ENCODE measurements around the gene FYN. TPM values are rescaled to one million over a fixed set of nuclear protein-coding genes. Genes with fewer than 3 reads are reported as not detected.

FYN gene
- total RNA-seq, 1 donor, result 91.9 TPM

DNA sequence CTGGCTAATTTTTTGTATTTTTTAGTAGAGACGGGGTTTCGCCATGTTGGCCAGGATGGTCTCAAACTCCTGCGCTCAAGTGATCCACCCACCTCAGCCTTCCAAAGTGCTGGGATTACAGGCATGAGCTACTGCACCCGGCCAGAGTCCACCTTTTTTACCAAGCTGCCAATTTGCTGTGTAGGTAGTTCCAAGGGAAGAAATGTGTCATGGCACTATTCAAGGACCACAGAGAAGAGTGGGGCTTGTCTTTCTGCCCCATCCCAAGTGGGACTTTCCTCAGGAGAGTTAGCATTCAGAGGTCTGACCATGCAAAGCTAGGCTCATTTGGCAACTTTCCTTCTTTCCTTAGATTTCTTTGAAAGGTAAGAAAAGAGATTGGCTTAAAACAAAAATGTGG lies 155.6 kb downstream of the FYN start:
- H3K4me3 ChIP-seq (ENCODE audit: low read depth, low read length), result no peak overlapping the region
- TF ChIP-seq, protein P1, sequence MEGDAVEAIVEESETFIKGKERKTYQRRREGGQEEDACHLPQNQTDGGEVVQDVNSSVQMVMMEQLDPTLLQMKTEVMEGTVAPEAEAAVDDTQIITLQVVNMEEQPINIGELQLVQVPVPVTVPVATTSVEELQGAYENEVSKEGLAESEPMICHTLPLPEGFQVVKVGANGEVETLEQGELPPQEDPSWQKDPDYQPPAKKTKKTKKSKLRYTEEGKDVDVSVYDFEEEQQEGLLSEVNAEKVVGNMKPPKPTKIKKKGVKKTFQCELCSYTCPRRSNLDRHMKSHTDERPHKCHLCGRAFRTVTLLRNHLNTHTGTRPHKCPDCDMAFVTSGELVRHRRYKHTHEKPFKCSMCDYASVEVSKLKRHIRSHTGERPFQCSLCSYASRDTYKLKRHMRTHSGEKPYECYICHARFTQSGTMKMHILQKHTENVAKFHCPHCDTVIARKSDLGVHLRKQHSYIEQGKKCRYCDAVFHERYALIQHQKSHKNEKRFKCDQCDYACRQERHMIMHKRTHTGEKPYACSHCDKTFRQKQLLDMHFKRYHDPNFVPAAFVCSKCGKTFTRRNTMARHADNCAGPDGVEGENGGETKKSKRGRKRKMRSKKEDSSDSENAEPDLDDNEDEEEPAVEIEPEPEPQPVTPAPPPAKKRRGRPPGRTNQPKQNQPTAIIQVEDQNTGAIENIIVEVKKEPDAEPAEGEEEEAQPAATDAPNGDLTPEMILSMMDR (IDR thresholded peaks at IDR 0.05; ENCODE audit: insufficient read depth, low read length), result no peak
- DNase-seq (ENCODE audit: low read depth), result no peak

DNA sequence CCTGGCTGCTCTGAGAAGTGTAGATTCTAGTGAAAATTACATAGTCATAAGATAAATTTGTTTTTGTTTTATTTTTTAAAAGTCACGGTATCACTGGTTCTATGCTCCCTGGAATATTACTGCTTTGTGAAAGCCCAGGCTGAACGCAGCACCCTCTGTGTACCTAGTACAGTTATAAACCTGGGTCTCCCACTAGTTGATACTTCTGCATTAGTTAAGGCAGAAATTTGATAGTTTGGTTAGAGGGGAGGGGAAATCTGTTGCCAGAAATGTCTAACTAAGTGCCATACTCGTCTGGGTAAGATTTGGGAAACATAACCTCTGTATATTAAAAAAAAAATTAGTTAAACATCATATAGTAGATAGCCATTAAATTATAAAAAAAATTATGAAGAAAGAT lies 156.9 kb downstream of the FYN start:
- no peak for DNase-seq (ENCODE audit: low read depth)
- H3K4me3 ChIP-seq (ENCODE audit: low read depth, low read length), result no peak overlapping the region
- TF ChIP-seq, protein P1 (IDR thresholded peaks at IDR 0.05; ENCODE audit: insufficient read depth, low read length), result no peak

DNA sequence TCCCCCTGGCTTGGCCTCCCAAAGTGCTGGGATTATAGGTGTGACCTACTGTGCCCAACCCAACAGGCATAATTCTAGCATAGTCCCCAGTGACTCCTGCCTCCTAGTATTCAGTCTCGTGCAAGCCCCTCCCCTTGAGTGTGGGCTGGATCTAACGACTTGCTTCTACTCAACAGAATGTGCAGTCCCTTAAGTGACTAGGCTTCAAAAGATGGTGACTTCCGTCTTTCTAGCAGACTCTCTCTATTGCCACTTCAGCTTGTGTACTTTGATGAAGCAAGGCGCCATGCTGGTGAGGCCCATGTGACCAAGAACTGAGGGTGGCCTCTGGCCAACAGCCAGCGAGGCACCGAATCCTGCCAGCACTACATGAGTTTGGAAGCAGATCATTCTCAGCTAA lies 157.9 kb downstream of the FYN start:
- no peak overlapping the region for H3K4me3 ChIP-seq (ENCODE audit: low read depth, low read length)
- DNase-seq (ENCODE audit: low read depth), result no peak
- TF ChIP-seq, protein P1 (IDR thresholded peaks at IDR 0.05; ENCODE audit: insufficient read depth, low read length), result no peak

DNA sequence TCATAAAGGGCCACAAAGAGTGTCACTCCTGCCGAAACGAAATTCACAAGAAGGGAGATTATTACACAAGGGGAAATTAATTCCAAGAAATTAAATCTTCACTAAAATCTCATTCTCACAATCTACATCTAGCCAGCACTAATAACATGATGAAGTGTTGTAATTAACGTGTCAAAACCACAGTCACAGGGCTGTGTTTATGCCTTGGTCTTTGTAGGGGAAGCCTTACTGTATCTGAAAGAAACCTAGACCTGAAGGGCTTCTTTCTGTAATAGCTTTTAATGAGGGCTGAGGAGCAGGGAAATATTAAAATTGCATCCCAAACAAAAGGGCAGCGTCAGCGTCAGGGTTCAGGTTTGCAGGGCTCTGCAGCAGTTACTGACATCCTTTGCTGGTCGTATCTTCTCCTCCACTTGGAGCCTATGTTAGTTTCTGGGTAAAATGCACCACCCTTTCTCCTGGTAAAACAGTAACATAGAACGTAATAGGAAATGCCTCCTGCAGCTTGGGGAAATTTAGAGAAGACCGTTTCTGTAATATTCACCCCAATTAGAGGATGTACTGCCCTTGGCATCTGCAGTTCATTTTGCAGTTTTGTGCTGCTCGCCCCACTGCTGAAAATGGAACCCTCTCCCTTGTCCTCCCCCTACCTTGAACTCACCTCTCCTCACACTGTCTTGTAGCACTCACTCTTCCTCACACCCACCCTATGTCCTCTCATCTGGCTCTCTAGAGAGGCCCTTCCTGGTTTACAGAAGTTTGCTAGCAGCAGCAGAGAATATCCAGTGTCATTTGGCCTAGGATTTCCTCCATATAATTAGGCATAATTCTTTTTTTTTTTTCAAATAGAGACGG lies 158.6 kb downstream of the FYN start:
- no peak for DNase-seq (ENCODE audit: low read depth)
- TF ChIP-seq, protein P1 (IDR thresholded peaks at IDR 0.05; ENCODE audit: insufficient read depth, low read length), result no peak

DNA sequence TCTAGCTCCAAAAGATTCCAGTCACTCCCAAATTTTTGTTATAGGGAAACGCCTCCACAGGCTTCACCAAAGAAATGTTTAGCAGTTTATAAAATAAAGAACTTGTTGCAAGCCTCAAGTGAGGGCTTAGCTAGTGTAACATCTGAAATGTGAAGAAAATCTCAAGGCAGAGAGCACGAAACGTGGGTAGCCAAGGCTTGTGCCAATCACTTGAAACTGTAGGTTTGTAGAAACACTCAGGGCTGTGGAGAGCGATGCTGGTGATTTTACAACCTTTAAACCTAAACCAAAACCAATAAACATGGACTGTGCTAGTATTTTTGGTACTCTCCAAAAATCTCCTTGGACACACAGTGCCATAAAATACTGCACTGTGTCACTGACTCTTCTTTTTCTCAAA lies 159.4 kb downstream of the FYN start:
- TF ChIP-seq, protein P1 (IDR thresholded peaks at IDR 0.05; ENCODE audit: insufficient read depth, low read length), result no peak
- H3K4me3 ChIP-seq (ENCODE audit: low read depth, low read length), result no peak overlapping the region
- no peak for DNase-seq (ENCODE audit: low read depth)

More for the DNA sequence above, 158.6 kb downstream of the FYN start:
- no peak overlapping the region for H3K4me3 ChIP-seq (ENCODE audit: low read depth, low read length)

DNA sequence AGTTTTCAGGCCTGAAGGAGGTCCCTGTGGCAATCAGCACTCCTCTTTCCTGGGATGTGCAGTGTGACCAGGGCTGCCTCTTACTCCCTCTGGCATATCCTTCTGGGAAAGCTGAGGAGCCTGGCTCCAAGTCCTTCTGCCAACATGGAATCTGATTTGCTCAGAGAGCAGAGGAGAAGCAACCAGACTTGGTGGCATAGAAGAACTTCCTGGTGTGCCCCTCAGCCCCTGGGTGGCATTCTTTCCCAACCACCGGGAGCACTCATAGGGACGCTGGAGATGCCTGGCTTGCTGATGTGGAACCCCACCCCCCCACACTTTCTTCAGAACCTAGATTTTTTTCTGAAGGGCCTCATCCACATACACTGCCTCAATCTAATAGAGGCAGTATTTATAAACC lies 160.0 kb downstream of the FYN start:
- H3K4me3 ChIP-seq (ENCODE audit: low read depth, low read length), result no peak overlapping the region
- TF ChIP-seq, protein P1 (IDR thresholded peaks at IDR 0.05; ENCODE audit: insufficient read depth, low read length), result no peak
- no peak for DNase-seq (ENCODE audit: low read depth)

All from fibroblast of the aortic adventitia (primary cell).